ENCODE results near the gene CRIM1.

GRCh38 chr2:36370281-36370680, 14.7 kb downstream of the CRIM1 start:
- TF ChIP-seq CTCF (IDR thresholded peaks at IDR 0.05) (no peak), EP300 (IDR thresholded peaks at IDR 0.05) (no peak)

All from upper lobe of left lung (tissue), 4 donors.